HG02763 (cell line): ENCODE results near the gene CHST4.
"Not testable (repeated sequence)": the region's sequence is repeated elsewhere in the genome, so short reads cannot be mapped to it uniquely, and the experiment has no call there.

Source experiments
- ATAC-seq: cut with Tn5 transposase; IDR thresholded peaks from one replicate; pipeline ENCODE4 v1.9.1; 2021; ENCODE audit warnings: mild to moderate bottlenecking, moderate library complexity; ENCODE audit not compliant: unreplicated experiment

The CHST4 gene

DNA sequence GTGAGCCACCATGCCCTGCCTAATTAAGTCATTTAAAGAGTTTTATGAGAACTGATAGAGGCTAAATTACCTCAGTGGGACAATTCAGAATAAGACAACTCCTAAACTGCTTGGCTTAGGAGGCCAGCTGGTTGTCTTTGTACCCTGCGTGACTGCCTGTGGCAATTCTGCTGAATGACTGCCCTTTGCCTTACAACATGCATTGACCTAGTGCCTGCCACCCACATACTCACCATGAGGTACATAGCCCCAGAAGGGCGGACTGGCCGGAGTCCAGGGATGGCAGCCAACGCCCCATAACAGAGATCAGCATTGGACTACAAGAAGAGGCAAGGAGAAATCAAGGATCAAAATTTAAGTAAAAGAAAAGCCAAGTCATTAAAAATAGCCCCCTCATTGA is 43.4 kb downstream of the CHST4 start:
- ATAC-seq: no peak

DNA sequence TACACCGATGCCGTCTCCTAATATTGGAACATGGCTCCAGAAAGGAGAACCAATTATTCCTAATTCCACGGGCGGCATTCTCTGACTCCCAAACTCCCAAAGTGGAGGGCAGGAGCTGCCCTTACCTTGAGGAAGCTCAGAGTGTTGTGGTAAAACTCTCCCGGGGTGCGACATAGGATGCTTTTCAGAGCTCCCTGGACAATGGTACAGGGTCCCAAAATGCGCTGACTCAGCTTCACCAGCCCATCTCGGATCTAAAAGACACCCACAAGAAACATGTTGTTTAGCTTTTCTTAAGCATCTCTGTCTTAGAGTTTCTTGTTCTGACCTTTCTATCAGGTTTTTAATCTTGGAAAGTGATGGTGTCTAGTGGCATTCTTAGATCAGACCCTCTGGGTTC is 43.9 kb downstream of the CHST4 start:
- ATAC-seq: no peak

DNA sequence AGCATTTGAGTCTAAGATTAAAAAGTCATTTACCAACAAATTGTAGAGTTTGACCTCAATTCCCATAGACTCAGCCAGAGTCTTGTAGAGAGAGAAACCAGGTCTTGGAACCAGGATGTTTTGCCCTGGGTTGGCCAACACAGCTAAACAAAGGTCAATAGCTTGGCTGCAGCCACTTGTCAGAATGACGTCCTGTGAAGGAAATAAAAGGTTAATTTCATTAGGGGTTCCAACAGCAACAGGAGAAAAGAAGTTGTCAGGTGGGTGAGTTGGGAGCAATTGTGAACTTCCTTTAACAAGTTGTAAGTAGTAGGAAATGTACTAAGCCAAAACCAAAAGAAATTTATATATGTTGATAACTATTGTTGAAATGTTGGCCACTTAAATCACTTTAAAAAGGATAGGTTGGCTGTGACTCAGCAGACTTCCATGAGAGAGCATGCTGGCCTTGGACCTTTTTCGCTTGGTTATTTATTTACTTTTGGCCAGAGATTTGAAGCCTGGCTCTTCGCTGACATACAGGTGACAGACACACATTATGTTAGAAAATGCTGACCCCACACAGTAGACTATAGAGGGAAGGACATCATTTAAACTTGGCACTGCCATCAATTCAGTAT is 46.4 kb downstream of the CHST4 start:
- ATAC-seq: no peak

DNA sequence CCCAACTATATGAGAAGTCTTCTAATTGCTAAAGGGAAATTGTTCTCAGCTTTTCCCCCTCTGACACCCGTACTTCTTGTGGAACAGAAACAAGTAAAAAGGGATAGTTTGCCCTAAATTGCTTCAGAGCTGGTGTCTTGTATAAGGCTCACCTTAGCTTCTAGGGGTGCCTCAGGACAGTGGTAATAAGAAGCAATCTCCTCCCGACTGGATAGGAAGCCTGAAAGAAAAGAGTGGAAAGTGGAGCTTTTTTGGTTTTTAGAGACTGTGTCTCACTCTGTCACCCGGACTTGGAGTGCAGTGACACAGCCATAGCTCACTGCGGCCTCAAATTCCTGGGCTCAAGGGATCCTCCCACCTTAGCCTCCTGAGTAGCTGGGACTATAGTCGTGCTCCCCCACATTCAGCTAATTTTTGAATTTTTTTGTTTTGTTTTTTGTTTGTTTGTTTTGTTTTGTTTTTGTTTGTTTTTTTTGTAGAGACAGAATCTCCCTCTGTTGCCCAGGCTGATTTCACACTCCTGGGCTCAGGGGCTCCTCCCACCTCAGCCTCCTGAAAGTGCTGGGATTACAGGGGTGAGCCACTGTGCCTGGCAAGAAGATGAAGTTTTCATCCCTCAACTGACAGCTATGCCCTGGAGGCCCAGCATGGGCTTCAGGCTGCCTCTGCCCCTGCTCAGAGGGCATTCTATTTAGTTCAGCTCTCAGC is 47.3 kb downstream of the CHST4 start:
- no peak for ATAC-seq

DNA sequence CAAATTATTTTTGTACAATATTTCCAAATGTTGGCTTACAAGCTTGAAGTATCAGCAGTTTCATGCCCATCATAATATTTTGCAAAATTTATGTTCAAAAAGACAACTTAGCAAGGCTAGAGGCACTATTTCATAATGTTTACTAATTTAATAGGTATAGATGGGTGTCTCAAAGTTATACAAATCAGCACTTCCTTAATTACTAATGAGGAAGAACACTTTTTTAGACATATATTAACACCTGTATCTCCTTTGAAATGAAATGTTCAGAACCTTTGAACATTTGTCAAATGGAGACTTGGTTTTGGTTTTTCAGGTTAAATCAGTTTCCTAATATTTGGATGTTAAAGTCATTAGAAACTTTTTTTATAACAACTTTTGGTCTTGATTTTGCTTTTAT is 48.5 kb downstream of the CHST4 start:
- ATAC-seq: no peak

DNA sequence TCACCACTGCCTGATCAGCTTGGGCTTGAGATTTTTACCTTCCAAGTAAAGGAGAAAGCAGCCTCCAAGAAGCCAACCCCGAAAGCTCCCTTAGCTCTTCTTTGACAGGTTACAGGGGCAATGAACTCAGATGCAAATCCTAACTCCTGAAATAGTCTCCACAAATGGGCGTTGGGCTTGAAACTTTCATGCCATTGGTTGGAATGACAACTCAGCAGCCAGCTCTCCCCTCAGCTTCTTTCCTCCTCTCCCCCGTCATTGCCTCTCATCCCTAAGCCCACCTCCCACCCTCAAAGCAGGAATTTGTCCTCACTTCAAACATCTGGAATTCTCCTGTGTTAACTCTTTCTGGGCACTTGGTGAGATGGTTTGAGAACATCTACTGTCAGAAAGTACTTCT is 50.7 kb downstream of the CHST4 start, which contains the start of gene TAT:
TAT (minus strand) TSS at position 122 of the 400 bp plus-strand sequence. CDS start 677 bp downstream, outside the sequence.
- no peak for ATAC-seq

DNA sequence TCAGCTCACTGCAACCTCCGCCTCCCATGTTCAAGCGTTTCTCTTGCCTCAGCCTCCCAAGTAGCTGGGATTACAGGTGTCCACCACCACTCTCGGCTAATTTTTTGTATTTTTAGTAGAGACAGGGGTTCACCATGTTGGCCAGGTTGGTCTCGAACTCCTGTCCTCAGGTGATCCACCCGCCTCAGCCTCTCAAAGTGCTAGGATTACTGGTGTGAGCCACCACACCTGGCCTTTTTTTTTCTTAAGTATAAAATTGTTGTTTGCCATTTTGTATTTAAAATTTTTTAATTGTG is 56.3 kb downstream of the CHST4 start:
- not testable (repeated sequence) for ATAC-seq

DNA sequence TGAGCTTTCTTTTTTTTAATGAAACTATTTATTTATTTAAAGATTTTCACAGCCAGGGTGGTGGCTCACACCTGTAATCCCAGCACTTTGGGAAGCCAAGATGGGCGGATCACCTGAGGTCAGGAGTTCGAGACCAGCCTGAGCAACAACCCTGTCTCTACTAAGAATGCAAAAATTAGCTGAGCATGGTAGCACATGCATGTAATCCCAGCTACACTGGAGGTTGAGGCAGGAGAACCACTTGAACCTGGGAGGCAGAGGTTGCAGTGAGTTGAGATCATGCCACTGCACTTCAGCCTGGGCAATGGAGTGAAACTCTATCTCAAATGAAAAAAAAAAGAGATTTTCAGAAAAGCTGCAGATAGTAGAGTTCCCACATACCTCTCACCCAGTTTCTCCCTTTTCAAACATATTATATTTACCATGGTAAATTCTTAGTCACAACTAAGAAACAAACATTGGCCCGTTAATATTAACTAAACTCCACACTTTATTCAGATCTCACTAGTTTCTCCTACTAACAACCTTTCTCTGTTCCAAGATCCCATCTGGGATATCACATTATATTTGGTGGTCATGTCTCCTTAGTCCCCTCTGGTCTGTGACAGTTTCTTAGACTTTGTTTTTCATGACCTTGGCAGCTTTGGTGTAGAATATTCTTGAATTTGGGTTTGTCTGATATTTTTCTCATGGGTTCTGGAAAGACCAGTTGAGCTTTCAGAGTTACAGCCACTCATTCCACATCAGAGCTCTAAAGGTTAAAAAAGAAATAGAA is 58.5 kb downstream of the CHST4 start:
- ATAC-seq: no peak

DNA sequence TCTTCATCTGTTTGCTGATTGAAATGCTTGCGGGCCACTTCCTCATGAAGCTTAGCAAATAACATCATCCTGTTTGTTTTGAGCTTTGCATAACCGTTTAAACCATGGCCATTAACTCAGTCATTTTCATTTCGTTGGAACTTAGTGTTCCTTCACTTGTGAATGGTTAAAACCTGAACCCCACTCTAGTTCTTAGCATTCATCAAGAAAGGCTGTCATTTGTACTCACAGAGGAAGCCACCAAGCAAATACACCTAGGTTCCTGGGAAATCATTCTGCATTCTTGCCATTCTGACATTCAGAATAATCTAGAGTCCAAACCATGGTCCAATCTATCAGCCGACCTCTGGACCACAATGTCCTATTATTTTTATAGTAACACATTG is 59.1 kb downstream of the CHST4 start:
- ATAC-seq: no peak
